ENCODE results near the gene WWOX. TPM values are rescaled to one million over a fixed set of nuclear protein-coding genes. Genes with fewer than 3 reads are reported as not detected.

Gene WWOX
- total RNA-seq, 1 donor from 2014 or later: 34.9 TPM

DNA sequence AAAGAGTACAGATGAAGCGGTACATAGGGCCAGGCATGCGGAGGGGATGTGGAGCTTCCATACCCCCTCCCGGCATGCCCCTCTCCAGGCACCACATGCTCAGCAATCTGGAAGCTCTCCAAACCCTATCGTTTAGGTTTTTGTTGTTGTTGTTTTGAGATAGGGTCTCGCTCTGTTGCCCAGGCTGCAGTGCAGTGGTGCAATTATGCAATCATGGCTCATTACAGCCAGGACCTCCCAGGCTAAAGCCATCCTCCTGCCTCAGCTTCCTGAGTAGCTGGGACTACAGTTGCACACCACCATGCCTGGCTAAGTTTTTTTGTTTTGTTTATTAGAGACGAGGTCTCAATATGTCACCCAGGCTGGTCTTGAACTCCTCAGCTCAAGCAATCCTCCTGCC is 50.8 kb downstream of the WWOX start:
- H3K36me3 ChIP-seq (ENCODE audit: control insufficient read depth, insufficient read depth, low read length): no peaks in the 10 kb centered on the region
- no peak for DNase-seq (ENCODE audit: low read depth)
- TF ChIP-seq, protein P1, sequence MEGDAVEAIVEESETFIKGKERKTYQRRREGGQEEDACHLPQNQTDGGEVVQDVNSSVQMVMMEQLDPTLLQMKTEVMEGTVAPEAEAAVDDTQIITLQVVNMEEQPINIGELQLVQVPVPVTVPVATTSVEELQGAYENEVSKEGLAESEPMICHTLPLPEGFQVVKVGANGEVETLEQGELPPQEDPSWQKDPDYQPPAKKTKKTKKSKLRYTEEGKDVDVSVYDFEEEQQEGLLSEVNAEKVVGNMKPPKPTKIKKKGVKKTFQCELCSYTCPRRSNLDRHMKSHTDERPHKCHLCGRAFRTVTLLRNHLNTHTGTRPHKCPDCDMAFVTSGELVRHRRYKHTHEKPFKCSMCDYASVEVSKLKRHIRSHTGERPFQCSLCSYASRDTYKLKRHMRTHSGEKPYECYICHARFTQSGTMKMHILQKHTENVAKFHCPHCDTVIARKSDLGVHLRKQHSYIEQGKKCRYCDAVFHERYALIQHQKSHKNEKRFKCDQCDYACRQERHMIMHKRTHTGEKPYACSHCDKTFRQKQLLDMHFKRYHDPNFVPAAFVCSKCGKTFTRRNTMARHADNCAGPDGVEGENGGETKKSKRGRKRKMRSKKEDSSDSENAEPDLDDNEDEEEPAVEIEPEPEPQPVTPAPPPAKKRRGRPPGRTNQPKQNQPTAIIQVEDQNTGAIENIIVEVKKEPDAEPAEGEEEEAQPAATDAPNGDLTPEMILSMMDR (IDR thresholded peaks at IDR 0.05; ENCODE audit: insufficient read depth, low read length, poor library complexity, severe bottlenecking): no peak
- no peak overlapping the region for H3K4me3 ChIP-seq (ENCODE audit: low read depth, low read length)
- H3K27me3 ChIP-seq (ENCODE audit: control insufficient read depth, insufficient read depth, low read length): no peaks in the 10 kb centered on the region

DNA sequence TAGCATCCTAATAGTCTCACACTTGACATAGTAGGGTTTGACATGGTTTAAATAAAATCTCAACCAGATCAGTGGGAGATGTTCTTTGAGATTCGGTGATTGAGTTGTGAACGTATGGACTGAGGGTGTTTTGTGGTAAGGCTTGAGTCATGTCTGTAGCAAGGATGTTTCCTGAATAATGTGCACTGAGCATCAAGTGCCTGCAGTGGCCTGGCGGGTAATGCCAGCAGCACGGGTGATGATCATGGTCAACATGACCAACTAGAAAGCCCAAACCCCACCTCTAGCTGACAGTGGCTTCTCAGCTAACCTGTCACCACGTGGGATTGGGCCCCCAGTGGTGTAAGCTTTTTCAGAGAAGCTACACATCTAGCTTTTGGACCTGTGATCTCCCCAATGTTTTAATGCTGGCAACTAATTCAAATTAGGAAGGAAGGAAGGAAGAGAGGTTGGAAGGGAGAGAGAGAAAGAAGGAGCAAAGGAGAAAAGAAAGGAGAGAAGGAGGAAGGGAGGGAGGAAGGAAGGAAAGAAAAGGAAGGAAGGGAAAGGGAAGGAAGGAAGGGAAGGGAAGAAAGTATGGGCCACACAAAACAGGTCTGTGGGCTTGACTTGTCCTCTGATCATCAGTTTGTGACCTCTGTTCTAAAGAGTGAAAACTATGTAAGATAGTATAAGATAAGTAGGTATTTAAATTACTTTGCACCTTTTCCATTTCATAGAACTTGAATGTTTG is 55.4 kb downstream of the WWOX start:
- Histone ChIP-seq H3K27me3 (ENCODE audit: control insufficient read depth, insufficient read depth, low read length) (no peaks in the 10 kb centered on the region), H3K4me3 (ENCODE audit: low read depth, low read length) (no peak overlapping the region), H3K36me3 (ENCODE audit: control insufficient read depth, insufficient read depth, low read length) (no peaks in the 10 kb centered on the region)
- DNase-seq (ENCODE audit: low read depth): no peak
- TF ChIP-seq, protein P1 (IDR thresholded peaks at IDR 0.05; ENCODE audit: insufficient read depth, low read length, poor library complexity, severe bottlenecking): no peak

DNA sequence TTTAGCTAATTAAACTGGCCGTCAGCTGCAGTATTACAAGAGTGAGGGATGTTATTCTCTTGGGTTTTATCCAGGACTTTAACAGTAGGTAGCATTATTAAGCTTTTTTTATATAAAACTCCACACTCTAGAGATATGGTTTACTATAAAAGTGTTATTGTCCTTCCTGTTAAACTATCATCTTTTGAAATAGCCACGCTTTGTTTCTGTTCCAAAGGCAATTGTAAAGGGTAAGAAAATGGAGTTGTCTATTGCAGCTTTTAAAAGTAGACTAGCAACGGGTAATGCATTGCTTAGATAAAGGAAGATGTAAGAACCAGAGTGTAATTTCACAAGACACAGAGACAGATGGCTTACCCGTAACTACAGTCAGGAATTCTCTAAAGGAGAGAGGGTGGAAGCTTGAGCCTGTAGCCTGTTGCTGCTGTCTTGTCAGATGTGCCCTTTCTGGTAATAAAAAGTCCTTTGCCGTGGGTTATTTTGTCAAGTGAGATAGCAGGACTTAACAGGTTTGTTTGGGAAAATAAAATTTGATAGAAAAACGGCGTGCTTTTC is 56.4 kb downstream of the WWOX start:
- H3K27me3 ChIP-seq (ENCODE audit: control insufficient read depth, insufficient read depth, low read length): no peaks in the 10 kb centered on the region
- H3K36me3 ChIP-seq (ENCODE audit: control insufficient read depth, insufficient read depth, low read length): no peaks in the 10 kb centered on the region
- H3K4me3 ChIP-seq (ENCODE audit: low read depth, low read length): no peak overlapping the region
- DNase-seq (ENCODE audit: low read depth): no peak
- TF ChIP-seq, protein P1 (IDR thresholded peaks at IDR 0.05; ENCODE audit: insufficient read depth, low read length, poor library complexity, severe bottlenecking): no peak

DNA sequence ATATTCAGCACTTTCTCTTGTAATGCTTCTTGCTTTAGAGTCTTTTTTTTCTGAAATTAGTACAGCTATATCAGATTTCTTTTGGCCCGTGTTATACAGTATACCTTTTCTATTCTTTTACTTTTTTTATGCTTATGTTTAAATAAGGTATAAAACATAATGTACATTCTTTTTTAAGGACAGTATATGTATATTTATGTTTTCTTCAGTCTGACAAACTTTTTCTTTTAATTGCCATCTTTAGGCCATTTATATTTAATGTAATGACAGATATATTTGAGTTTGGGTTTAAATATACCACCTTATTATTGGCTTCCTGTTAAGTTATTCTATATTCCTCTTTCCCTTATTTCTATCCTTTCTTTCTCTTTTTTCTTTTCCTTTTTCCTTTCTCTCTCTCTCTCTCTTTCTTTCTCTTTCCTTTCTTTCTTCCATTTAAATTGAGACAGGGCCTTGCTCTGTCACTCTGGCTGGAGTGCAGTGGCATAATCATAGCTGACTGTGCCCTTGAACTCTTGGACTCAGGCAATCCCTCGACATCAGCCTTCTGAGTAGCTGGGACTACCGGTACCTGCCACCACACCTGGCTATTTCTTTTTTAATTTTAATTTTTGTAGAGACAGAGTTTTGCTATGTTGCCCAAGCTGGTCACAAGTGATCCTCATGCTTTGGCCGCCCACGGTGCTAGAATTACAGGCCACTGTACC is 61.7 kb downstream of the WWOX start:
- Histone ChIP-seq H3K27me3 (ENCODE audit: control insufficient read depth, insufficient read depth, low read length) (no peaks in the 10 kb centered on the region), H3K36me3 (ENCODE audit: control insufficient read depth, insufficient read depth, low read length) (no peaks in the 10 kb centered on the region), H3K4me3 (ENCODE audit: low read depth, low read length) (no peak overlapping the region)
- TF ChIP-seq, protein P1 (IDR thresholded peaks at IDR 0.05; ENCODE audit: insufficient read depth, low read length, poor library complexity, severe bottlenecking): no peak
- DNase-seq (ENCODE audit: low read depth): no peak

DNA sequence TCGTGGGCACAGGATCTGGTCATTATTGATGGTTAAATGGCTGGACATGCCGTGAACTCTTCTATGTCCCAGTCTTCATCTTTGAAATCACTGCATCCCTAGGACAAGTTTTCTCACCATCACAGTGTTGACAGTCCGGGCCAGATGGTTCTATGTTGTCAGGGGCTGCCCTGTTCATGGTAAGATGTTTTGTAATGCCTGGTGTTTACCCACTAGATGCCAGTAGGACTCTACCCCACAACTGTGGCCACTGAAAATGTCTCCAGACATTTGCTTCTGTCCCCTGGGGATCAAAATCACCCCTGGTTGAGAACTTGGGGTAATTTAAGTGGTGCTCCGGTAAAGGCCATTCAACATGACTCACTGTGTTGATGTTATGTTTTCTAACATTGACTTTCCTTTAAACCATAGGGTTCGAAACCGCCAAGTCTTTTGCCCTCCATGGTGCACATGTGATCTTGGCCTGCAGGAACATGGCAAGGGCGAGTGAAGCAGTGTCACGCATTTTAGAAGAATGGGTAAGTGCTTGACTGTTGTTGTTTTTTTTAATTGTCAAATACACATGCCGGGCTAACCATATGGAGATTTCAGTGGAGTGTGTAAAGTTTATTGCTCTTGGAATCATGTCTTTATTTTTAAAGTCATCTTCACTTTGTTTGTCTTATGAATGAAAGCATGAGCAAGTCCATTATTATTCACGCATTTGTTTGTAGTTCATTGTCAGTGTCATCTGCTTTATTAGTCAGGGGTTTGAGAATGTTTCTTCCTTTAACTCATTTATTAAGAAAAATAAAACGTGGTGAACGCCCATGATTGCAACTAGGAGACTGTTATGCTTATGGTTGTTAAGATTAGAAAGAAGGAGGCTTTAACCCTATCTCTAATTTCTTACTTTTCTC is 64.6 kb downstream of the WWOX start:
- Histone ChIP-seq H3K4me3 (ENCODE audit: low read depth, low read length) (no peak overlapping the region), H3K27me3 (ENCODE audit: control insufficient read depth, insufficient read depth, low read length) (no peaks in the 10 kb centered on the region), H3K36me3 (ENCODE audit: control insufficient read depth, insufficient read depth, low read length) (no peaks in the 10 kb centered on the region)
- DNase-seq (ENCODE audit: low read depth): no peak
- TF ChIP-seq, protein P1 (IDR thresholded peaks at IDR 0.05; ENCODE audit: insufficient read depth, low read length, poor library complexity, severe bottlenecking): no peak

Data from kidney epithelial cell (primary cell).